Hematopoietic multipotent progenitor cell (in vitro differentiated cells): ENCODE results near the gene PAXX. TPM values are rescaled to one million over a fixed set of nuclear protein-coding genes. Genes with fewer than 3 reads are reported as not detected.

Experiments
- DNase-seq, 3 donors: peaks; one replicate each; pipeline ENCODE4 v3.0.0-alpha.2; 2011 to 2015; ENCODE audit warnings: low read depth in 2 of 3, low spot score in 2 of 3
- total RNA-seq: library from RNA; depleted of rRNA; stranded (reverse); fragments of >200 nt; gene quantifications from one replicate; pipeline ENCODE4 v1.2.3, GENCODE V29; 2012

Gene PAXX
- total RNA-seq, 1 donor, result 16.7 TPM

GRCh38 chr9:137015540-137015930, 23.3 kb downstream of the PAXX start:
- DNase-seq, result no peak

GRCh38 chr9:137015976-137016375, 23.8 kb downstream of the PAXX start:
- no peak for DNase-seq

GRCh38 chr9:137016436-137016835, 24.2 kb downstream of the PAXX start:
- no peak for DNase-seq

GRCh38 chr9:137017071-137017470, 24.8 kb downstream of the PAXX start:
- no peak for DNase-seq

GRCh38 chr9:137017791-137018497, 25.7 kb downstream of the PAXX start:
- DNase-seq, result no peak

DNA sequence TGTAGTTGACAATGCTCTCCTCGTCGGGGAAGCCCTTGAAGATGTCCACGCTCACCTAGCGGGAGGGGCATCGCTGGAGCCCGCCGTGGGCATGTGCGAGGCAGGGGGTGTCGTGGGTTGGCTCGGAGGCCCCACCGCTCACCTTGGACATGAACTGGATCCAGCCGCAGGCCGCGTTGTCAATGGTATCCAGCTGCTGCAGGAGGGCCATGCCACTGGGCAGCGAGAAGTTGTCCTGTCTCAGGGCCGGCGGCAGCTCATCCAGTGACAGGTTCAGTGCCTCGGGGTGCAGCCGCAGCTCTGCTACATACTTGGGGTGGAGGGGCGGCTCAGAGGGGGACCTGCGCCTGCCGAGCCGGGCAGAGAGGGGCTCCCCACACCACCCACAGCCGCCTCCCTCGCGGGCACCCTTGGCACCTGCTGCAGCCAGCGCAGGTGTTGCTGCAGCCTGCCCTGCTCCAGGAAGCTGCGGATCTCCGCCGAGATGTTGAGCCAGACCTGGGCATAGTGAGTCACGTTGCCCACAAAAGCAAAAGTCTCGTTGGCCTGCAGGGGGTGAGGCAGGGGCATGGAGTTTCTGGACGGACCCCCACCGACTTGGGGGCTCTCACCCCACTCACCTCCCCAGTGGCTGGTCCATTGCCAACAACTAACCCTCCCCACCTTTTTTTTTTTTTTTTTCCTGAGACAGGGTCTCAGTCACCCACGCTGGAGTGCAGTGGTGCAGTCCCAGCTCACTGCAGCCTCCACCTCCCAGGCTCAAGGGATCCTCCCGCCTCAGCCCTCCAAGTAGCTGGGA, 26.7 kb downstream of the PAXX start:
- no peak for DNase-seq

GRCh38 chr9:137019891-137020683, 27.9 kb downstream of the PAXX start:
- no peak for DNase-seq

GRCh38 chr9:137020771-137021567, 28.7 kb downstream of the PAXX start:
- DNase-seq, result no peak

DNA sequence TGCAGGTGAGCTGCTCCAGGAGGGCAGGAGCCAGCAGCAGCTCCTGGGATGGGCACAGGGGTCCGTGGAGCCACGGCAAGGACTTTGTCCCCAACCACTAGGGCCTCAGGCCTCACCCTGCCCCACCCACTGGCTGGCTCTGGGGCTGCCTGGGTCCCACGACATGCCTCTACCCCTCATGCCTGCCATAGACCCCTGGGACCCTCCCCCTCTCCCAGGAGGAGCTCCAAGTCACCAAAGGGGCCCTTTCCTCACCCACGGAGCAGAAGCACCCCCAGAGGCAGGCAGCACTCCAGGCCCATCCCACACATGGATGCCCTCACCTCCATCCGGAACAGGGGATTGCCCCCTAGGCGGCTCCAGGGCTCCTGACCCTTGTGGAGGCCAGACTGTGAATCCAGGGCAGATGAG, 29.4 kb downstream of the PAXX start:
- no peak for DNase-seq

GRCh38 chr9:137021979-137022661, 29.9 kb downstream of the PAXX start:
- DNase-seq, result peak in 2 of 3 donors; percentile 54 to 76

DNA sequence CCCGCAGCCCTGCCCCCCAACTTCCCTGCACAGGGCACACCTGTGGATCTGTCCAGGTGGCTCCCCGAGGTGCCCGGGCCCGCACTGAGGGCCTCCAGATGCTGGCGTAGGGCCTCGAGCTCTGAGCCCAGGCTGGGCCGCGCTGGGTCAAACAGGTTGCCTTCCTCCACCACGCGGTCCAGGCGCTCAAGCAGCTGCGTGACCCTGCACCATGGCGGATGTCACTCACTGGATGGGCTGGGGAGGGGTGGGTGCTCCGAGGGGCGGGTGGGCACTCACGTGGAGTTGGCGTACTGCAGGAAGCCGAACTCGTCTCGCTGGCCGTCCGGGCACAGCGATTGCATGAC, 30.4 kb downstream of the PAXX start:
- no peak for DNase-seq

DNA sequence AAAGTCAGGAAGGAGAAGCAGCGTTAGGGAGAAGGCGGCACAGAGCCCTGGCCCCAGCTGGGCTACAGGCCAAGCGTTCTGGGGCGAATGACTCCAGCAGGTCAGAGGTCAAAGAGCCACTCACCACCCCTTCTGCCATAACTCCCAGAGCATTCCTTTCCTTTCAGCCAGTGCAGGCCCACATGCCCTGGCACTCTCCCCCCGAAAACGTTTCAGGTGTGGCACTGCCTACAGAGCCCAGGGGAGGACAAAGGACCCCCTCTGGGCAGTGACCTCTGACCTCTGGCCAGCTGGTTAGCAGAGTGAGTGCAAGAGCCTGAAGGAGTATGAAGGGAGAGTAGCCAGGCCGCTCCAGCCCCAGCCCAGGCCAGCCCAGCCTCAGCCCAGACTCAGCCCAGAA, 30.9 kb downstream of the PAXX start:
- no peak for DNase-seq

GRCh38 chr9:137023583-137023991, 31.4 kb downstream of the PAXX start:
- DNase-seq, result no peak

GRCh38 chr9:137025517-137025966, 33.3 kb downstream of the PAXX start:
- DNase-seq, result no peak

DNA sequence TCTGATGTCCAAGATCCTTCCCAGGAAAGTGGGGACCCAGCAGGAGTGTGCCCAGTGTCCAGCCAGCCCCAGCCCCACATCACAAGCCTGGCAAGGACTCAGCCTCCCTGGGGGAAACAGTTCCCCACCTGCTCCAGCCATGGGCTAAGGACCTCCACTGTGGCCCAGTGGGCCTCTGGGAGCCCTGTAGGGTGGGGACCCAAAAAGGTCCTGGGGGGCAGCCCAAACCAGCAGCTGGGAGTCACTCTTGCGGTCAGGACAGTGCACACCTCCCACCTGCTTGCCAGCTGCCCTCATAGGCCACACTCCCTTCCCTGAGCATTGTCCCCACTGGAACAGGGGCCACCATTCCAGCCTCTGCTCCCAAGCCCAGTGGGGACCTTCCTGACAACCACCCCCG, 34.2 kb downstream of the PAXX start:
- DNase-seq, result no peak

- DNase-seq, result no peak
Observed at GRCh38 chr9:137026828-137027227, 34.6 kb downstream of the PAXX start.

- no peak for DNase-seq
Observed at GRCh38 chr9:137027369-137028262, 35.4 kb downstream of the PAXX start, which contains the start of gene ABCA2. Gene ABCA2 (minus strand): TSS chr9:137028237. CDS start chr9:137028140, 97 bp downstream.

GRCh38 chr9:137028263-137029057, 36.2 kb downstream of the PAXX start:
- peak; percentile 55 to 74 (median 69) for DNase-seq
